ENCODE data around the gene DUSP15.

- TF ChIP-seq CTCF (IDR thresholded peaks at IDR 0.05; ENCODE audit: low read depth, low read length) (no peak), EZH2phosphoT487 (IDR thresholded peaks at IDR 0.05; ENCODE audit: low read depth) (no peak)
These were observed 36.7 kb upstream of the DUSP15 start for GRCh38 chr20:31907046-31907445.
